ENCODE results near the gene CPOX.

The CPOX gene

DNA sequence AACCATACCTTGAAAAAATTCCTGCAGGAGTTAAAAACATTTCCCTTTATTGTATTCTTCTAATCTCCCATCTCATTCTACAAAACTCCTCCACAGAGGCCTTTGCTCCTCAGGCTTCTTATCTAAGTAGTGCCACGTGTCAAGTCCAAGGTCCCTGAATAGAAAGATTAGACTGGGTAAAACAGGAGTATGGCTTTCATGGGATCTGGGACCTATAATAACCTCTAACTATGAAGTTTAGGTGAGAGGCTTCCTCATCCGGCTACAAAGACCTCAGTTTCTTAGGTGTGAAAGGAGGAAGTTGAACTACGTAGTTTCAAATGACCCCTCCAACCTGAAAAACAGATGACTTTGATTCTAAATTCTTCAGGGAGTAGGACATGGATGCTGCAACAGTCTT lies 41.7 kb downstream of the CPOX start:
- no peaks in the 10 kb centered on the region for H3K36me3 ChIP-seq (ENCODE audit: insufficient read depth, low read length)
- H3K4me3 ChIP-seq (ENCODE audit: low read depth, low read length) = no peak overlapping the region
- no peak overlapping the region for H2AFZ ChIP-seq (ENCODE audit: low read length, unreplicated experiment)
- H3K27me3 ChIP-seq (ENCODE audit: insufficient read depth, low read length) = peaks cover 68% of the 10 kb centered on the region
- no peaks in the 10 kb centered on the region for H3K4me1 ChIP-seq (ENCODE audit: control insufficient read depth, insufficient read depth, low read length, unreplicated experiment)
- H3K27ac ChIP-seq (ENCODE audit: low read depth, low read length) = no peak overlapping the region
- H3K79me2 ChIP-seq (ENCODE audit: control insufficient read depth, insufficient read depth, low read length, unreplicated experiment) = no peaks in the 10 kb centered on the region

DNA sequence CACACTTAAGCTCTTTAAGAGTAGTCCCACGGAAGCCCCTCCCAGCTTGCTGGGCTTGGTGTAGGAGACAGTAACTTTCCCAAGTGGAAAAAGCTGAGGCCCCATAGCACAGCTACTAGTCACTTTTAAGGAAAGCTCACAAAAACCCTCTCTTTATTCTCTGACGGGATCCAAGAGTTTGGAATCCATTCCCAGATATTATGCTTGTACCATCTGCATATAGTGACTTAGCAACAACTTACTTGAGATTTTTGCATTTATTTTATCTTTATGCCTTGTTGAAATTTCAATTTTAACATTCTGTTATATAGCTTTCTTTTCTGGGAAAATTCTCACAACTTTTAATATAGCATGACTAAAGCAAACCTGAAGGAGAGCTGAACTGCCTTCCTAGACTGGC lies 42.2 kb downstream of the CPOX start:
- Histone ChIP-seq H3K79me2 (ENCODE audit: control insufficient read depth, insufficient read depth, low read length, unreplicated experiment) (no peaks in the 10 kb centered on the region), H3K36me3 (ENCODE audit: insufficient read depth, low read length) (no peaks in the 10 kb centered on the region), H3K27ac (ENCODE audit: low read depth, low read length) (no peak overlapping the region)

DNA sequence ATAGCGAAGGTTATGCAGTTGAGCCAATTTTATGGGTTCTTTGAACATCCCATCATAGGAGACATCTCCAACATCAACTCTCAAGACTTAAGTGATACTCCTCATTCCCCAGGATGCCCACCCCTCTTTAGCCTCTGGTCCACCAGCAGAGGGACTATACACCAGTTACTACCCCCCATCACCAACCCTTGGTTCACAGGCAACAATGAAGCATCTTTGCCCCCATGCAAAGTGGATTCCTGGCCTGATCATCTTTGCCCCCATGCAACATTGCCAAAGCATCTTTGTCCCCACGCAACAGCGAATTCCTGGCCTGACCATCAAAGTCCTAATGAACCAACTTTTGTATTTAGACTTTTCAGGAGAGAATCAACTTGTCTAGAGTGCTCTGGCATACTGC lies 42.6 kb downstream of the CPOX start:
- no peak overlapping the region for H2AFZ ChIP-seq (ENCODE audit: low read length, unreplicated experiment)
- H3K27ac ChIP-seq (ENCODE audit: low read depth, low read length) = no peak overlapping the region
- no peaks in the 10 kb centered on the region for H3K36me3 ChIP-seq (ENCODE audit: insufficient read depth, low read length)
- H3K79me2 ChIP-seq (ENCODE audit: control insufficient read depth, insufficient read depth, low read length, unreplicated experiment) = no peaks in the 10 kb centered on the region
- no peaks in the 10 kb centered on the region for H3K4me1 ChIP-seq (ENCODE audit: control insufficient read depth, insufficient read depth, low read length, unreplicated experiment)
- H3K4me3 ChIP-seq (ENCODE audit: low read depth, low read length) = no peak overlapping the region
- peaks cover 63% of the 10 kb centered on the region for H3K27me3 ChIP-seq (ENCODE audit: insufficient read depth, low read length)

More for the DNA sequence above, 42.2 kb downstream of the CPOX start:
- Histone ChIP-seq H3K4me3 (ENCODE audit: low read depth, low read length) (no peak overlapping the region), H3K4me1 (ENCODE audit: control insufficient read depth, insufficient read depth, low read length, unreplicated experiment) (no peaks in the 10 kb centered on the region), H2AFZ (ENCODE audit: low read length, unreplicated experiment) (no peak overlapping the region), H3K27me3 (ENCODE audit: insufficient read depth, low read length) (peaks cover 63% of the 10 kb centered on the region)

DNA sequence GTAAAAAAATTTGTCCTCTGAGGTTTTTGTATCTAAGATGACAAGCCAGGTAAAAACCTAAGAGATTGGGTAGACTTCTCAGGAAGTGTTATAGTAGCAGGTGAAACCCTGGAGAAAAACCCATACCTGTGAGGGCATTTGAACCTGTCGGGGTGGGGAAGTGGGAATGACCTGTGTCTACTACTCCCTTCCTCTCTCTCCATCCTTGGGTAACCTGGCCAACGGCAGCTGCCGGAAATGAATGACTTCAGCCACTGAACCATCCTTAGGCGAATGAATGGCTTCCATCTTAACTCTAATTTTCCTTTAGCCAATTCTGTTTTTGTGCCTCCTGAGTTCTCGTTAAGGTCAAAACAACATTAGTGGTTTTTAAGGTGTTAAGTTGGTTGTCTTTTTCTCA lies 44.9 kb downstream of the CPOX start:
- Histone ChIP-seq H3K4me1 (ENCODE audit: control insufficient read depth, insufficient read depth, low read length, unreplicated experiment) (no peaks in the 10 kb centered on the region), H3K27ac (ENCODE audit: low read depth, low read length) (no peak overlapping the region), H3K27me3 (ENCODE audit: insufficient read depth, low read length) (peaks cover 49% of the 10 kb centered on the region), H2AFZ (ENCODE audit: low read length, unreplicated experiment) (no peak overlapping the region), H3K4me3 (ENCODE audit: low read depth, low read length) (no peak overlapping the region), H3K79me2 (ENCODE audit: control insufficient read depth, insufficient read depth, low read length, unreplicated experiment) (no peaks in the 10 kb centered on the region), H3K36me3 (ENCODE audit: insufficient read depth, low read length) (no peaks in the 10 kb centered on the region)

DNA sequence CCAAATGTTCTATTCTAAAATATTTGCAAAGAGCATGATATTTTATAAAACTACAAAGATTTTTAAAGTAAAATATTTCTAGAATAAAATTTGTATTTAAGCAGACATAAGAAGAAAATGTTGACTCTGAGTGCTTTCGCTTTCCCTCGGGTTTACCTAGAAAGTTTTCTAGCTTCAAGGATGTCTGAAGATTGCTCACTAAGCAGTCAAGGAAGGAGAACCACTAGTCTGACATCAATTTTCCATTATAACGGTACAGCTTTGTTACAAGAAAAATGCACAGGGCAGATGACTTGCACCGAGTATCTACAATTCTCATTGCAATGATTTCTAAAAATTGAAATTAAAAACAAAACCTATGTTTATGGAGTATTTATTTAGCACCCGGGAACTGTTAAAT lies 47.5 kb downstream of the CPOX start:
- no peaks in the 10 kb centered on the region for H3K36me3 ChIP-seq (ENCODE audit: insufficient read depth, low read length)
- H2AFZ ChIP-seq (ENCODE audit: low read length, unreplicated experiment) = no peak overlapping the region
- H3K79me2 ChIP-seq (ENCODE audit: control insufficient read depth, insufficient read depth, low read length, unreplicated experiment) = no peaks in the 10 kb centered on the region
- no peak overlapping the region for H3K27ac ChIP-seq (ENCODE audit: low read depth, low read length)
- no peaks in the 10 kb centered on the region for H3K4me1 ChIP-seq (ENCODE audit: control insufficient read depth, insufficient read depth, low read length, unreplicated experiment)
- H3K27me3 ChIP-seq (ENCODE audit: insufficient read depth, low read length) = peaks cover 25% of the 10 kb centered on the region
- H3K4me3 ChIP-seq (ENCODE audit: low read depth, low read length) = no peak overlapping the region

DNA sequence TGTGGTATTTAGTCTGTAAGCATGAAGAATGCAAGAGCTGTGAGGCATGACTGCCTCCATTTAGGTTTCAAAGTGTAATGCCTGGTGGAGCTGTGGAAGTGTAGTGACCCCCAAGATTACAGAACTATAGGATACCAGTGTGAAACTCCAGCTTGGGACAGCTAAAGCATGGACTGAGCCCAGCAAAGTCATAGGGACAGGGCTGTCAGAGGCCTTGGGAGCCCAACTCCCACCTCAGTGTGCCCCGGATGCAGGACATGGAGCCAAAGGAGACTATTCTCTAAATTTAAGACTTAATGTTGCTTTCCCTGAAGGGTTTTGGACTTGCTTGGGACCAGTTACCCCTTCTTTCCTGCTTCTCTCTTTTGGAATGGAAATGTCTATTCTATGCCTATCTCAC lies 50.8 kb downstream of the CPOX start:
- H3K27ac ChIP-seq (ENCODE audit: low read depth, low read length) = no peak overlapping the region
- H3K36me3 ChIP-seq (ENCODE audit: insufficient read depth, low read length) = no peaks in the 10 kb centered on the region
- no peaks in the 10 kb centered on the region for H3K27me3 ChIP-seq (ENCODE audit: insufficient read depth, low read length)
- no peak overlapping the region for H3K4me3 ChIP-seq (ENCODE audit: low read depth, low read length)
- no peaks in the 10 kb centered on the region for H3K4me1 ChIP-seq (ENCODE audit: control insufficient read depth, insufficient read depth, low read length, unreplicated experiment)
- H2AFZ ChIP-seq (ENCODE audit: low read length, unreplicated experiment) = no peak overlapping the region
- no peaks in the 10 kb centered on the region for H3K79me2 ChIP-seq (ENCODE audit: control insufficient read depth, insufficient read depth, low read length, unreplicated experiment)

DNA sequence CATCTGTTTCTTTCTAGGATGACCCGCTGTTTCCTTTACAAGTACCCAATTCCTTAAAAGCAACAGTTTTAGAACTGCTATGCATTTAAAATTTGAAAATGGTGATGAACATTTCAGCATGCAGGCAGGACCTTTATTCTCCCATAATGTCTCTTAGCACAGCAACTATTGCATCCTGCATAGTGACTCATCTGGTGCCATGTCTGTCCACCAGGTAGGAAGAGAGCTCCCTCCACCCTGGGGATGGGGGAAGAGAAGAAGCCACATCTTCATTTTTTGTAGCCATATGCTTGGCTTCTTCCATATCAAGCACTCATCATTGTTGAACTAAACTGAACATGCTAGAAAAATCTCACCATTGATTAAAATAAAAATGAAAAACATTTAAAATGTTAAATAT lies 51.7 kb downstream of the CPOX start:
- no peak overlapping the region for H3K27ac ChIP-seq (ENCODE audit: low read depth, low read length)
- no peaks in the 10 kb centered on the region for H3K79me2 ChIP-seq (ENCODE audit: control insufficient read depth, insufficient read depth, low read length, unreplicated experiment)
- H3K27me3 ChIP-seq (ENCODE audit: insufficient read depth, low read length) = no peaks in the 10 kb centered on the region
- no peaks in the 10 kb centered on the region for H3K36me3 ChIP-seq (ENCODE audit: insufficient read depth, low read length)
- H3K4me3 ChIP-seq (ENCODE audit: low read depth, low read length) = no peak overlapping the region
- no peaks in the 10 kb centered on the region for H3K4me1 ChIP-seq (ENCODE audit: control insufficient read depth, insufficient read depth, low read length, unreplicated experiment)
- H2AFZ ChIP-seq (ENCODE audit: low read length, unreplicated experiment) = no peak overlapping the region

DNA sequence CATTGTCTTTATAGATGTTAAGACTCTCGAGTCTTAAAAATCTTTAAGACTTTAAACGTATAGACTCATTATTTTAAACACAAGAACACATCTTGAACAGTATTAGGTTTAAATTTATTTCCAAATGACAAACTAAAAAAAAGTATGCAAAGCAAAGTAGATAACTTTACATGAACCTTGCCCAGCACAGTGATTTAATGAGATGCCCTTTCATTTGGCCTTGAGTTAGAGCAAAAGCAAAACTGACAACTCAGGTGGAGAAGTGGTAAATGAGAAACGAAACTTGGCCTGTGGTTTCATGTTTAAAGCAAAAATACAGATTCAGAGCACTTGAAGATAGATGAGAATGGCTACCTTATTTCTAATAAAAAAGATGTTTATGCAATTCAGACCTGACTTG lies 53.1 kb downstream of the CPOX start:
- no peak overlapping the region for H3K4me3 ChIP-seq (ENCODE audit: low read depth, low read length)
- no peaks in the 10 kb centered on the region for H3K4me1 ChIP-seq (ENCODE audit: control insufficient read depth, insufficient read depth, low read length, unreplicated experiment)
- H3K36me3 ChIP-seq (ENCODE audit: insufficient read depth, low read length) = no peaks in the 10 kb centered on the region
- no peaks in the 10 kb centered on the region for H3K79me2 ChIP-seq (ENCODE audit: control insufficient read depth, insufficient read depth, low read length, unreplicated experiment)
- H2AFZ ChIP-seq (ENCODE audit: low read length, unreplicated experiment) = no peak overlapping the region
- H3K27ac ChIP-seq (ENCODE audit: low read depth, low read length) = no peak overlapping the region
- no peaks in the 10 kb centered on the region for H3K27me3 ChIP-seq (ENCODE audit: insufficient read depth, low read length)

DNA sequence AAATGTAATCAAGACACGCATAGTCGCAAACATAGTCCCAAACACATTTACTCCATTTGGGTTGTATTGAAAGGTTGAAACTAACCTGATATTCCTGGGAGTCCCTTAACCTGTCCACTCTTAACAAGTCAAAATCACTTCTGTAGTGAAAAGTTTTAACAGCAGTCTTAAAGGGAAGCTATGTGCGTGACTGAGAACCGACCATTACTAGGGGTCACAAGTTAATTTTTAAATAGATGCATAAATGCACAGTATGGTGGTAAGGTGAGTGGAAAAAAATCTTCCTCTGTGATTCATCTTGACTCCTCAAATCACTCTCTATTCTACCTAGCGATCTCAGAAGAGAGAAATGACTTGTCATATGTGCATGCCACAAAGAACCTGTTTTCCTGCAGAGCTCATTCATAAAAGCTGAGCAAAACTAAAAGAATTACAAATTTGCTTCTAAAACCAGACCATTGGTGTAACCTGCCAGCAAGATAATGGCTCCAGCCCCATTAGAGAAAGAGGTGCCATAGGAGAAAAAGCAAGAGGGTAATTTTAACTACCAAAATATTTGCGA lies 56.9 kb downstream of the CPOX start:
- Histone ChIP-seq H2AFZ (ENCODE audit: low read length, unreplicated experiment) (no peak overlapping the region), H3K4me1 (ENCODE audit: control insufficient read depth, insufficient read depth, low read length, unreplicated experiment) (no peaks in the 10 kb centered on the region), H3K27ac (ENCODE audit: low read depth, low read length) (no peak overlapping the region), H3K79me2 (ENCODE audit: control insufficient read depth, insufficient read depth, low read length, unreplicated experiment) (no peaks in the 10 kb centered on the region), H3K4me3 (ENCODE audit: low read depth, low read length) (no peak overlapping the region), H3K27me3 (ENCODE audit: insufficient read depth, low read length) (peaks cover 10% of the 10 kb centered on the region; the same call in 1 of the 2 replicates), H3K36me3 (ENCODE audit: insufficient read depth, low read length) (no peaks in the 10 kb centered on the region)

DNA sequence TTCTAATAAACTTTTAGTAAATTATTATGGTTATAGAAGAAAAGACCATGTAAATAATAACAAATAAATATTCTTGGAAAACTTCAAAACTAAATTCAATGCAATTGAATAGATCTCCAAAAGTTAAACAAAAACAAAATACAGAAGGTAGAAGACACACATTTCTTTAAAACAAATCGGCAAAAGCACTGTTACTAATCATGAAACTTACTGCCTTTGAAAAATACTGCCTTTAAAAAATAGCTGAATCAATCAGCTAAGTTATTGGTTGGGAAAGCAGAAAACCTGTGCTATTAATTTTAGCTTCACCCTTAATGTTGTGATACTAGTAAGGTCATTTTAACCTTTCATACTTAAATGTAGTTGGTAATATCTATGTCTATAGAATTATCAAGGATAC lies 58.7 kb downstream of the CPOX start:
- Histone ChIP-seq H3K4me1 (ENCODE audit: control insufficient read depth, insufficient read depth, low read length, unreplicated experiment) (no peaks in the 10 kb centered on the region), H3K4me3 (ENCODE audit: low read depth, low read length) (no peak overlapping the region), H3K79me2 (ENCODE audit: control insufficient read depth, insufficient read depth, low read length, unreplicated experiment) (no peaks in the 10 kb centered on the region)

DNA sequence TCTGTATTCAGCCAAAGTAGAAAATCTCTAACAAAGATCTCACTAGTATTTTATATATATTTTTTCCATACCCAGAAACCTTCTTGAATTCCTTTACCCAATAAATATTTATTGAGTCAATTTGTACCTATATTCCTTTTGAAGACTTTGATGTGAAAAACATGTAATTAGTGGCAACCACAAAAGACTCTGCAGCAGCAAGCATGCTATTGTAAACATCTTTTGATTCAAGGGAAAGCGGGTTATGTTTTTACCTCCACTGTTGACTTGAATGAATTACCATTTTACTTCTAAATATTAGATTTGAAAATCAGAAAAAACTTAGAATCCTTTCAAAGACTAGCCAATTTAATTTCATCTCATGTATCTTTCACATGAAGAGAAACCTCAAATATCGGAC lies 59.2 kb downstream of the CPOX start:
- H3K4me3 ChIP-seq (ENCODE audit: low read depth, low read length) = no peak overlapping the region
- H3K36me3 ChIP-seq (ENCODE audit: insufficient read depth, low read length) = no peaks in the 10 kb centered on the region
- H3K79me2 ChIP-seq (ENCODE audit: control insufficient read depth, insufficient read depth, low read length, unreplicated experiment) = no peaks in the 10 kb centered on the region
- H3K27ac ChIP-seq (ENCODE audit: low read depth, low read length) = no peak overlapping the region
- no peak overlapping the region for H2AFZ ChIP-seq (ENCODE audit: low read length, unreplicated experiment)
- no peaks in the 10 kb centered on the region for H3K4me1 ChIP-seq (ENCODE audit: control insufficient read depth, insufficient read depth, low read length, unreplicated experiment)
- peaks cover 13% of the 10 kb centered on the region; the same call in 1 of the 2 replicates for H3K27me3 ChIP-seq (ENCODE audit: insufficient read depth, low read length)

More for the DNA sequence above, 58.7 kb downstream of the CPOX start:
- H2AFZ ChIP-seq (ENCODE audit: low read length, unreplicated experiment) = no peak overlapping the region
- no peak overlapping the region for H3K27ac ChIP-seq (ENCODE audit: low read depth, low read length)
- H3K27me3 ChIP-seq (ENCODE audit: insufficient read depth, low read length) = peaks cover 13% of the 10 kb centered on the region; the same call in 1 of the 2 replicates
- H3K36me3 ChIP-seq (ENCODE audit: insufficient read depth, low read length) = no peaks in the 10 kb centered on the region
